SW480 (cell line): ENCODE results near the gene PALD1.

Experiments used
- DNase-seq: peaks from one replicate; pipeline ENCODE4 v3.0.0-alpha.2; 2016; ENCODE audit warnings: low spot score

Gene PALD1

GRCh38 chr10:70478191-70479164, at the start of gene PALD1:
PALD1 (plus strand) TSS chr10:70478767; CDS start chr10:70525952, 47,185 bp downstream.
- DNase-seq = peak; percentile 76

DNA sequence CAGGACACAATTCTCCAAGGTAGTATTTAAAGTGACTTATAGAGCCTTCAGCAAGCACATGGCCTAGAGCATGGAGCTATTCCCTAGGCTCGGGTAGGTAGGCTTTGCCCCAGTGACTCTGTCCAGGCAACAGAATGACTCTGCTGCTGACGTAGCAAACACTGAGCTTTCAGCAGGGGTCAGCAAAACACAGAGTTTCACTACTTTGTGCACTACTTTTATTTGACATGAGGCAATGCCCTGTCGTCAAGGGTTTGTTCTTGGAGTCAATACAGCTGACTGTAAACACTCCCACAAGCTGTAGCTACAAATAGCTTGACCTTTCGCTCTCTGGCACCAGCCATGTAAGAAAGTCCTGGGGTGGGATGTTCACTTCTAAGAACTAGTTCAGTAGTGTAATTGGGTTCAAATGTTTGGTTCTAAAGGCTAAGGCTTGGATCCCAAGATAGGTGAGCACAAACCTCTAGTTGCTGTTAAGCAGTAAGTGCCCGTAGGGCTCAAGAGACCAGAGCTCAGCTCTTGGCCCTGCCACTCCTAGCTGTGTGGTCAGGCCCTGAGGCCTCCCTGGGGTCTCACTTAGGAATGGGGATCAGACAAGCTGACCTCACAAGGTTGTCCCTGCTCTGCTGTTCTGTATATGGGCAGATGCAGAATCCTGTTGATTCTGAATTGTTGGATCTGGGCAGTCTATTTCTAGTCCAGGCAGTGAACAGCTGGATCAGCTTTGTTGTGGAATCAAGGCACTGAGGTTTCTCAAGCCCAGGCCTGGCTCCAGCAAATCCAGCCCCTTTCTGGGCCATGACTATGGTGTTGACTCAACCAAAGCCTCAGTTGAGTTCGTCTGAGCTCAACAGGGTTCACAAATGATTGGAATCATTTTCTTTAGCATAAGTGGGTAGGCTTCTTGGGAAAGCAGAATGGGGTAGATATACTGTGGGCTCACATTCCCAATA, 47.8 kb upstream of the PALD1 start:
- DNase-seq = peak; percentile 10

GRCh38 chr10:70432101-70432500, 46.5 kb upstream of the PALD1 start:
- DNase-seq = peak; percentile 42

DNA sequence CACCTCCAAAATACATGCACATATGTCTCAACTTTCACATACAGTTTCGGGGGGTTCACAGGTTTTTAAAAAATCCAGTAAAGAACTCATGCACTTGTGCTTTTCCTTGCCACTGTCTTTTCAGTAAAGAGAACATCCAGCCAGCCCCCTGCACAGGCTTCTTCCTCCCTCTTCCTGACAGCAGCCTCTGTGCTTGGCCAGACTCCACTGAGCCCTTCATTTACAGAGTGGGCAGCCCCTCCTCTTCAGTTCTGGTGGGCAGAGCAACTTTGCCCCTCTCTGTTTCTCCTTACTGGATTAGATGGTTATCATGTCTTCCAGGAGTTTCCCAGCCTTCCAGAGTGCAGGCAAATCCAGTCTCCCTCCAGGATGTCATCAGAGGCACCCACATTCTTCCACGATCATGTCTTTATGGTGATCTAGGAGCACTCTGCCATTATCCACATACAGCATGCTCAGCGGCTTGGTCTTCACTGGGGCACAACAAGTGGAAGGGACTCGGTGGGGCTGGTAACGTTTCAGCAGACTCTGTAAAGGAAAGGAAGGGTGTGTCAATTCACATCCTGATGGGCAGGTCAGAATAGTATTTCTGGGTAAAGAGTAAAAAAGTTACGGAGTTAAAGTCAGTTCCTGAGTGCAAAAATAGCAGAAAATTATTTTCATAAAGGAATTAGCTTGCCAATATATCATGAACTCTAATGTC, 45.9 kb upstream of the PALD1 start:
- DNase-seq = no peak

GRCh38 chr10:70433581-70434280, 44.8 kb upstream of the PALD1 start:
- no peak for DNase-seq

DNA sequence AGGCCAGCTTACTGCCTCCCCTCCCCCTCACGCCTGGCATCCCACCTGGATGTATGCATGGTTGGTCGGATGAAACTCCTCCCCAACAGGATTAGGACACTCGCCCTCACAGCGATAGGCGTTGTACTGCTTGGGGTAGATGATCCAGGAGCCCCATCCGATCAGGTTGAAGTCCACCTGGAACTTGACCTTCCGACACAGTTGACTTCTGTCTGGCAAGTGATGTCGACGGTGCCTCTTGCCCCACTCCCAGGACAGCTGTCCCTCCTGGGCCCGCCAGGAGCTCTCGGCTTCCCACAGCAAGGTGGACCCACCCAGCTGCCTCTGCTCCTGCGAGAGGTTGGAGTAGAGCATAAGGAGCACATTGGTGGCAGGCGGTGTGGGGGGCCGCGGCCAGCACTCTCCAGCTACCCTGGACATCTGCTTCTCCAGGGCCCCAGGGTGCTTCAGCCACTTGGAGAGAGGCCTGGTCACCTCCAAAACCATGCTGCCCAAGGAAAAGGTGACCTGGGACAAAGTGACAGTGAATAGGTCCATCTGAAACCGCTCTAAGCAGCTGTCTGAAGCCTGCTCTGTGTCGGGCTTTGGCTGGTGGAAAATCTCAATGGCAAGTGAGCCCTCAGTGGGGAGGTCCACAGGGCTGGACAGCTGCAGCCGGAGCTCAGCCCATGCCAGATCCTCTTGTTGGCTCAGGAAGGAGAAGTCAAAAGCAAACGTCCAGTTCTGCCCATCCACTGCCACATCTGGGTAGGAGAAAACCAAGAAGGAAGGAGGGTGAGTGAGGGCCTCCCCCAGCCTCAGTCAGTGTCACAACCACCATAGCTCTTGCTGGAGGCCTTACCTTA, 43.1 kb upstream of the PALD1 start:
- DNase-seq = no peak

- no peak for DNase-seq
These were observed 40.8 kb upstream of the PALD1 start for GRCh38 chr10:70437721-70438120.

- no peak for DNase-seq
These were observed 38.0 kb upstream of the PALD1 start for GRCh38 chr10:70440296-70441160.

- DNase-seq = no peak
These were observed 37.2 kb upstream of the PALD1 start, which contains the start of gene NODAL for GRCh38 chr10:70441161-70441894. NODAL (minus strand) TSS chr10:70441681; CDS start chr10:70441667, 14 bp downstream.

DNA sequence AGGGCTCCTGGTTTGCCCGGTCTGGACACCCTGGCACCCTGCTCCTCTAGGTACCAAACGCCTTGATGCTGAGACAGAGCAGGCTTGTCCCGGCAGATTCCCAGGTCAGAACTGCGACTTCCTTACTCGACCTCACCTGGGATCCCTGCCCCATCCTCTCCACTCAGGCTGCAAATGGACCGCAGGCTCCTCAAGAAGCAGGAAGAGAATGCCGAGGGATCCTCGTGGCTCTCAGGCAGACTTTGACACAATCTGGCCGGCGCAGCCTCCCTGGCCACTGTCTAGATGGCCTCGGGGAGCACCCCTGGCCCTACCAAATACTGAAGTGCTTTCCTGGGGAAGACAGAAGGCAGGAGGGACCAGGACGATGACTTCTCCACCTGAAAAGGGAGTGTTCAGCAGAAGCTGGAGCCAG, 36.7 kb upstream of the PALD1 start:
- no peak for DNase-seq

DNA sequence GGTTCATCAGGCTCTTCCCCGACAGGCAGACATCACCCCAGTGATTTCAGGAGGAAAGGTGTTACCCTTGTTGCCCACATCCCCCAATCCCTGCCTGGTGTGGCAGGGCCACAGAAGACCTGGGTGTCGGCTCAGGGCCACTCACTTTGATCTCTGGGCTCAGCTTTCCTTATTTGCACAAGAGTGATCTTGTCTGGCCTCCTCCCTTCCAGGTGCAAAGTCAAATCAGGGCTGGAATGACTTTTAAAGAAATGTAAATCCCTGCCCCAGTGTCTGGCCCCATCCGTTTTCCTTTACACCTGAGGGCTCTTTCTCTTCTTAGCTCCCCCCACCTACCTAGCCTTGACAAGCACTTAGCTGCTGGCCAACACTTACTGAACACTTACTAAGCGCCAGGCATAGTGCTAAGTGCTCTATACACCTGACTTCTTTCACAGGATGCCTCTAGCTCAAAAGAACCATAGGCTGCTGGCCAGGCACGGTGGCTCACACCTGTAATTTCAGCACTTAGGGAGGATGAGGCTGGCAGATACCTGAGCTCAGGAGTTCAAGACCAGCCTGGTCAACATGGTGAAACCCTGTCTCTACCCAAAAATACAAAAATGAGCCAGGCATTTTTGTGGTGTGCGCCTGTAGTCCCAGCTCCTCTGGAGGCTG, 36.1 kb upstream of the PALD1 start:
- peak; percentile 29 for DNase-seq

DNA sequence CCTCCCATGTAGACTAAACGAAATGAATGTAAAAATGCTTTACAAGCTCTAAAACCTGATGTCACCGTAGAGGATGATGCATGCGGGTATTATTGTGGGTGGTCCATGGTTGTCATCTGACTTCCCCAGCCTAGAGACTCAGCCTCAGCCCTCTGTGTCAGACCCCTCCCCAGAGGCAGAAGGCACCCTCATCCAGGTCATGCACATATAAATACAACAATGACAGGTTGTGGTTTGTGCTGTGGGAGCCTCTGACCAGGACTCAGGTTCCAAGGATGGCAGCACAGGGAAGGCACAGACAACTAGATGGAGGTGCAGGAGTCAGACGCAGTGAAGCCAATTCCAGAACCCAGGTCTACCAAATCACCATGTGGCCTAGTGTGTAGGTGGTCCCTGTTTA, 33.8 kb upstream of the PALD1 start:
- DNase-seq = no peak

- DNase-seq = no peak
These were observed 32.6 kb upstream of the PALD1 start for GRCh38 chr10:70445718-70446657.

DNA sequence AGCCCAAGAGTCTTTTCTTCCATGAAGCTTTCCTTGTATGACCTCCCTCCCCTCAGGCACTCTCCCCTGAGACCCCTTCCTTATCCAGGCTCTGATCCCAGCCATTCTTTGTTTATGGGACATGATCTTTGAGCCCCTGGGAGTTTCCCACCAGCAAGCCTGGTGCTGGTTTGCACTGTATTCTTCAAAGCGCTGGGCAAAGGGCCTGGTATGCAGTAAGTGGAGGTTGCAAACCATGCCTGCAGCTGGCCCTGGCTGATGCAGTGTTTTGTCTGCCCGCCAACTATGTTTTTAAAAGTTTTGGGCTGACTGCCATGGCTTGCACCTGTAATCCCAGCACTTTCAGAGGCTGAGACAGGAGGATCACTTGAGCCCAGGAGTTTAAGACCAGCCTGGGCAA, 30.3 kb upstream of the PALD1 start:
- no peak for DNase-seq

- DNase-seq = peak; percentile 97
These were observed 23.3 kb upstream of the PALD1 start for GRCh38 chr10:70455213-70455630.

DNA sequence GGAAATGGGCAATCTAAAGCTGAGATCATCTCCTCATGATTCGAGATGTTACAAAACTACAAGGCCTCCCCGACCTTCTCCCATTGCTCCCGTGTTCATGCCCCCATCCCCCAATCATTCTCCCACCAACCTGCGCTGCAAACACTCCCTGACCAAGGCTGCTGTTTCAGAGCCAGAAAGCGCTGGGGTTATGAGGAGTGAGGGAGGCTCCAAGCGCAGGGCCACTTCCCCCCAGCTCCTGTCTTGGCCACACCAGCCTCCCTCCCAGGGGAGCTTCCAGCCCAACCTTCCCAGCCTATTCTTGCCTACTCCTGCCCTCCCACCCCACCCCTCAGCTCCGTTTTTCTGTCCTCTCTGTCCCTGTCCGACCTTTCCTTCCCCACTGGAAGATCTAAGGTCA, 22.4 kb upstream of the PALD1 start:
- no peak for DNase-seq

DNA sequence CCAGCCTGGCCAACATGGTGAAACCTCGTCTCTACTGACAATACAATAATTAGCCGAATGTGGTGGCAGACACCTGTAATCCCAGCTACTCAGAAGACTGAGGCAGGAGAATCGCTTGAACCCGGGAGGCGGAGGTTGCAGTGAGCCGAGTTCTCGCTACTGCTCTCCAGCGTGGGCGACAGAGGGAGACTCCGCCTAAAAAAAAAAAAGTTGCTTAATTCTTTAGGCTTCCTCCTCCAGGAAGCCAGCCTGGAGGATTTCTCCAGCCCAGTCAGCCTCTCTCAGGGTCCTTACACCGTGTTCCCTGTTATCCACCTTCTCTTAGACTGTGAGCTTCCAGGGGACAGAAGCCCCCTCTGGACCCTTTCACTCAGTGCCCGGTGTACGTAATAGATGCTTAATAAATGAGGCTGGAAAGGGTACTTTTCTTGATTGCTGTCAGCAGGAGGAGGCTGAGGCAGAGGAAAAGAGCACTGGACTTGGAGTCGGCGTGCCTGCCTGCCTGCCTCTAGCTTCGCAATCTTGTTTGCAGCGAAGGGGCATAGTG, 20.7 kb upstream of the PALD1 start:
- DNase-seq = no peak
